Measurements from ENCODE around the gene TMEM163. TPM values are rescaled to one million over a fixed set of nuclear protein-coding genes. Genes with fewer than 3 reads are reported as not detected.
A peak's percentile ranks its signal among the peaks of the same experiment; 100 is the strongest.

Gene TMEM163
- total RNA-seq, 1 experiment from 2014 or later, result 0.94 TPM

DNA sequence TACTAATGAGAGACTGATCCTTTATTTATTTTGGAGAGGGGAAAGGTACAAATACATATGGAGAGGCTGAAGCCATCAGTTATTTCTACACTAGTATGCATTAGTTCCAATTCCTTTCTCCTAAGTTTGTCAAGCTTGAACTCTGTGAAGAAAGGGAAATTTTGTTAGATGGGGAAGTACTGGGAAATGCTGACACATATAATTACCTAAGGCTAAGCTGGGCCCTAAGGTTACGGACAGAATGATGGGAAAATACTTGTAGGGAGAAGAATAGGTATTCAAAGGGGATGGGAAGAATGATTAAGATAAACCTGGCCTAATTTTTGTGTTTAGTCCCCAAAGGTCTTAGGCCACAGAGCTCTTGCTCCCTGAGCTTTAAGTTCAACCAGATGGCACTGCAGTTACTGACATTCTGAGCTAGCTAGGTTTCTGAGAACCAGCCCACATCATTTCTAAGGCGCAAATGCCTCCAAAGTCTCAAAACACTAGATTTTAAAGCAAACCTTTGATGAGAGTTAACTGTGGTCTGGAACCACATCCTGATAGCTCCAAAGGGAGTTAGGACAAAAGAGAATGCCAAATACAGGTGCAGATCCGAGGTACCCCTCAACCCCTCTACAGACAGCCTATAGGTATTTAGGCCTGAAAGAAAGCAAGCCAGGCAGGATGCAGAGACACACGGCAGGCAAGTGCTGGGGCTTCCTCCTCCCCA is 2.7 kb downstream of the TMEM163 start:
- no peaks in the 10 kb centered on the region for H3K36me3 Mint-ChIP-seq
- peaks cover 36% of the 10 kb centered on the region for H3K4me1 Mint-ChIP-seq
- ChIA-PET POLR2A (no interaction called here), CTCF (interaction anchor here (1.3 kb wide), 1 partner anchor 182 kb away, joined by 3 read pairs; no protein-coding TSS in a partner anchor)
- no peak for DNase-seq (ENCODE audit: low spot score)
- H3K27ac Mint-ChIP-seq, result no peak overlapping the region
- TF ChIP-seq, protein P1, sequence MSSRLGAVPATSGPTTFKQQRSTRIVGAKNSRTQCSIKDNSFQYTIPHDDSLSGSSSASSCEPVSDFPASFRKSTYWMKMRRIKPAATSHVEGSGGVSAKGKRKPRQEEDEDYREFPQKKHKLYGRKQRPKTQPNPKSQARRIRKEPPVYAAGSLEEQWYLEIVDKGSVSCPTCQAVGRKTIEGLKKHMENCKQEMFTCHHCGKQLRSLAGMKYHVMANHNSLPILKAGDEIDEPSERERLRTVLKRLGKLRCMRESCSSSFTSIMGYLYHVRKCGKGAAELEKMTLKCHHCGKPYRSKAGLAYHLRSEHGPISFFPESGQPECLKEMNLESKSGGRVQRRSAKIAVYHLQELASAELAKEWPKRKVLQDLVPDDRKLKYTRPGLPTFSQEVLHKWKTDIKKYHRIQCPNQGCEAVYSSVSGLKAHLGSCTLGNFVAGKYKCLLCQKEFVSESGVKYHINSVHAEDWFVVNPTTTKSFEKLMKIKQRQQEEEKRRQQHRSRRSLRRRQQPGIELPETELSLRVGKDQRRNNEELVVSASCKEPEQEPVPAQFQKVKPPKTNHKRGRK (CRISPR knock-in tag; IDR thresholded peaks at IDR 0.05; ENCODE audit: borderline replicate concordance), result no peak
- TF ChIP-seq IRF2 (CRISPR knock-in tag; IDR thresholded peaks at IDR 0.05; ENCODE audit: borderline replicate concordance, low read depth), result no peak
- no peak for TF ChIP-seq SMAD4 (CRISPR knock-in tag; IDR thresholded peaks at IDR 0.05)
- TF ChIP-seq, protein P2, sequence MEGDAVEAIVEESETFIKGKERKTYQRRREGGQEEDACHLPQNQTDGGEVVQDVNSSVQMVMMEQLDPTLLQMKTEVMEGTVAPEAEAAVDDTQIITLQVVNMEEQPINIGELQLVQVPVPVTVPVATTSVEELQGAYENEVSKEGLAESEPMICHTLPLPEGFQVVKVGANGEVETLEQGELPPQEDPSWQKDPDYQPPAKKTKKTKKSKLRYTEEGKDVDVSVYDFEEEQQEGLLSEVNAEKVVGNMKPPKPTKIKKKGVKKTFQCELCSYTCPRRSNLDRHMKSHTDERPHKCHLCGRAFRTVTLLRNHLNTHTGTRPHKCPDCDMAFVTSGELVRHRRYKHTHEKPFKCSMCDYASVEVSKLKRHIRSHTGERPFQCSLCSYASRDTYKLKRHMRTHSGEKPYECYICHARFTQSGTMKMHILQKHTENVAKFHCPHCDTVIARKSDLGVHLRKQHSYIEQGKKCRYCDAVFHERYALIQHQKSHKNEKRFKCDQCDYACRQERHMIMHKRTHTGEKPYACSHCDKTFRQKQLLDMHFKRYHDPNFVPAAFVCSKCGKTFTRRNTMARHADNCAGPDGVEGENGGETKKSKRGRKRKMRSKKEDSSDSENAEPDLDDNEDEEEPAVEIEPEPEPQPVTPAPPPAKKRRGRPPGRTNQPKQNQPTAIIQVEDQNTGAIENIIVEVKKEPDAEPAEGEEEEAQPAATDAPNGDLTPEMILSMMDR (IDR thresholded peaks at IDR 0.05), result no peak
- TF ChIP-seq MXD4 (CRISPR knock-in tag; IDR thresholded peaks at IDR 0.05; ENCODE audit: borderline replicate concordance), result no peak
- TF ChIP-seq SOX15 (CRISPR knock-in tag; IDR thresholded peaks at IDR 0.05), result no peak
- peaks cover 60% of the 10 kb centered on the region for H3K27me3 Mint-ChIP-seq (ENCODE audit: low read depth)
- peak overlapping the region; percentile 76; the same call in 1 of the 2 replicates for H3K4me3 Mint-ChIP-seq
- ATAC-seq, result no peak
- no peaks in the 10 kb centered on the region for H3K9me3 Mint-ChIP-seq

DNA sequence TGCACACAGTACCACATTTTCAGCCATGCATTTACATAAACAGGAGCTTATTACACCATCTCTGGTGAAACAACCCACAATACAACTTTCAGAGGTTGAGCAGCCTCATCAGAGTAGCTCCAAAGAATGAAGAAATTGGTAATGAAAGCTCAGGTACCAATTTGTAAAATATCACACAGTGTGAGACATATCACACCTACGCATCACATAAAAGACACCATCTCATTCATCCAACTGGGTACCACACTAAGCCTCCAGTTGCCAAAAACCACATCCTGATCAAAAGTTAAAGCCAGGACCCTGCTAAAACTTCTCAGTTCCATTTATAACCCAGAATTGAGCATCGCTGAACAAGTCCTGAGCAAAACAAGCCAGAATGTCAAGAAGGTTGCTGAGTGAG is 4.6 kb downstream of the TMEM163 start:
- ATAC-seq (no peak), DNase-seq (ENCODE audit: low spot score) (no peak)
- TF ChIP-seq ZNF138 (CRISPR knock-in tag; conservative IDR thresholded peaks at IDR 0.05) (no peak), SMAD3 (CRISPR knock-in tag; IDR thresholded peaks at IDR 0.05; ENCODE audit: borderline replicate concordance) (no peak), RELA (CRISPR knock-in tag; IDR thresholded peaks at IDR 0.05; ENCODE audit: borderline replicate concordance) (no peak), CREB1 (CRISPR knock-in tag; IDR thresholded peaks at IDR 0.05) (no peak), NFE2L1 (CRISPR knock-in tag; IDR thresholded peaks at IDR 0.05) (no peak), NR3C1 (CRISPR knock-in tag; conservative IDR thresholded peaks at IDR 0.05; ENCODE audit: low read depth) (no peak)
- TF ChIP-seq, protein P3, sequence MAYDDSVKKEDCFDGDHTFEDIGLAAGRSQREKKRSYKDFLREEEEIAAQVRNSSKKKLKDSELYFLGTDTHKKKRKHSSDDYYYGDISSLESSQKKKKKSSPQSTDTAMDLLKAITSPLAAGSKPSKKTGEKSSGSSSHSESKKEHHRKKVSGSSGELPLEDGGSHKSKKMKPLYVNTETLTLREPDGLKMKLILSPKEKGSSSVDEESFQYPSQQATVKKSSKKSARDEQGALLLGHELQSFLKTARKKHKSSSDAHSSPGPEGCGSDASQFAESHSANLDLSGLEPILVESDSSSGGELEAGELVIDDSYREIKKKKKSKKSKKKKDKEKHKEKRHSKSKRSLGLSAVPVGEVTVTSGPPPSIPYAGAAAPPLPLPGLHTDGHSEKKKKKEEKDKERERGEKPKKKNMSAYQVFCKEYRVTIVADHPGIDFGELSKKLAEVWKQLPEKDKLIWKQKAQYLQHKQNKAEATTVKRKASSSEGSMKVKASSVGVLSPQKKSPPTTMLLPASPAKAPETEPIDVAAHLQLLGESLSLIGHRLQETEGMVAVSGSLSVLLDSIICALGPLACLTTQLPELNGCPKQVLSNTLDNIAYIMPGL (CRISPR knock-in tag; IDR thresholded peaks at IDR 0.05), result no peak
- TF ChIP-seq, protein P4, sequence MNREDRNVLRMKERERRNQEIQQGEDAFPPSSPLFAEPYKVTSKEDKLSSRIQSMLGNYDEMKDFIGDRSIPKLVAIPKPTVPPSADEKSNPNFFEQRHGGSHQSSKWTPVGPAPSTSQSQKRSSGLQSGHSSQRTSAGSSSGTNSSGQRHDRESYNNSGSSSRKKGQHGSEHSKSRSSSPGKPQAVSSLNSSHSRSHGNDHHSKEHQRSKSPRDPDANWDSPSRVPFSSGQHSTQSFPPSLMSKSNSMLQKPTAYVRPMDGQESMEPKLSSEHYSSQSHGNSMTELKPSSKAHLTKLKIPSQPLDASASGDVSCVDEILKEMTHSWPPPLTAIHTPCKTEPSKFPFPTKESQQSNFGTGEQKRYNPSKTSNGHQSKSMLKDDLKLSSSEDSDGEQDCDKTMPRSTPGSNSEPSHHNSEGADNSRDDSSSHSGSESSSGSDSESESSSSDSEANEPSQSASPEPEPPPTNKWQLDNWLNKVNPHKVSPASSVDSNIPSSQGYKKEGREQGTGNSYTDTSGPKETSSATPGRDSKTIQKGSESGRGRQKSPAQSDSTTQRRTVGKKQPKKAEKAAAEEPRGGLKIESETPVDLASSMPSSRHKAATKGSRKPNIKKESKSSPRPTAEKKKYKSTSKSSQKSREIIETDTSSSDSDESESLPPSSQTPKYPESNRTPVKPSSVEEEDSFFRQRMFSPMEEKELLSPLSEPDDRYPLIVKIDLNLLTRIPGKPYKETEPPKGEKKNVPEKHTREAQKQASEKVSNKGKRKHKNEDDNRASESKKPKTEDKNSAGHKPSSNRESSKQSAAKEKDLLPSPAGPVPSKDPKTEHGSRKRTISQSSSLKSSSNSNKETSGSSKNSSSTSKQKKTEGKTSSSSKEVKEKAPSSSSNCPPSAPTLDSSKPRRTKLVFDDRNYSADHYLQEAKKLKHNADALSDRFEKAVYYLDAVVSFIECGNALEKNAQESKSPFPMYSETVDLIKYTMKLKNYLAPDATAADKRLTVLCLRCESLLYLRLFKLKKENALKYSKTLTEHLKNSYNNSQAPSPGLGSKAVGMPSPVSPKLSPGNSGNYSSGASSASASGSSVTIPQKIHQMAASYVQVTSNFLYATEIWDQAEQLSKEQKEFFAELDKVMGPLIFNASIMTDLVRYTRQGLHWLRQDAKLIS (CRISPR knock-in tag; IDR thresholded peaks at IDR 0.05; ENCODE audit: borderline replicate concordance), result no peak
- TF ChIP-seq, protein P5, sequence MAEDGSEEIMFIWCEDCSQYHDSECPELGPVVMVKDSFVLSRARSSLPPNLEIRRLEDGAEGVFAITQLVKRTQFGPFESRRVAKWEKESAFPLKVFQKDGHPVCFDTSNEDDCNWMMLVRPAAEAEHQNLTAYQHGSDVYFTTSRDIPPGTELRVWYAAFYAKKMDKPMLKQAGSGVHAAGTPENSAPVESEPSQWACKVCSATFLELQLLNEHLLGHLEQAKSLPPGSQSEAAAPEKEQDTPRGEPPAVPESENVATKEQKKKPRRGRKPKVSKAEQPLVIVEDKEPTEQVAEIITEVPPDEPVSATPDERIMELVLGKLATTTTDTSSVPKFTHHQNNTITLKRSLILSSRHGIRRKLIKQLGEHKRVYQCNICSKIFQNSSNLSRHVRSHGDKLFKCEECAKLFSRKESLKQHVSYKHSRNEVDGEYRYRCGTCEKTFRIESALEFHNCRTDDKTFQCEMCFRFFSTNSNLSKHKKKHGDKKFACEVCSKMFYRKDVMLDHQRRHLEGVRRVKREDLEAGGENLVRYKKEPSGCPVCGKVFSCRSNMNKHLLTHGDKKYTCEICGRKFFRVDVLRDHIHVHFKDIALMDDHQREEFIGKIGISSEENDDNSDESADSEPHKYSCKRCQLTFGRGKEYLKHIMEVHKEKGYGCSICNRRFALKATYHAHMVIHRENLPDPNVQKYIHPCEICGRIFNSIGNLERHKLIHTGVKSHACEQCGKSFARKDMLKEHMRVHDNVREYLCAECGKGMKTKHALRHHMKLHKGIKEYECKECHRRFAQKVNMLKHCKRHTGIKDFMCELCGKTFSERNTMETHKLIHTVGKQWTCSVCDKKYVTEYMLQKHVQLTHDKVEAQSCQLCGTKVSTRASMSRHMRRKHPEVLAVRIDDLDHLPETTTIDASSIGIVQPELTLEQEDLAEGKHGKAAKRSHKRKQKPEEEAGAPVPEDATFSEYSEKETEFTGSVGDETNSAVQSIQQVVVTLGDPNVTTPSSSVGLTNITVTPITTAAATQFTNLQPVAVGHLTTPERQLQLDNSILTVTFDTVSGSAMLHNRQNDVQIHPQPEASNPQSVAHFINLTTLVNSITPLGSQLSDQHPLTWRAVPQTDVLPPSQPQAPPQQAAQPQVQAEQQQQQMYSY (CRISPR knock-in tag; IDR thresholded peaks at IDR 0.05), result no peak
- ChIA-PET POLR2A (no interaction called here), CTCF (no interaction called here)
- H3K4me3 Mint-ChIP-seq, result no peak overlapping the region
- H3K27ac Mint-ChIP-seq, result no peak overlapping the region
- peaks cover 41% of the 10 kb centered on the region for H3K27me3 Mint-ChIP-seq (ENCODE audit: low read depth)
- H3K9me3 Mint-ChIP-seq, result no peaks in the 10 kb centered on the region
- no peaks in the 10 kb centered on the region for H3K36me3 Mint-ChIP-seq
- peaks cover 33% of the 10 kb centered on the region for H3K4me1 Mint-ChIP-seq

All from WTC11 (cell line).